Measurements from ENCODE around the gene WIPI1.

Gene WIPI1

GRCh38 chr17:68394608-68395331 lies 62.5 kb downstream of the WIPI1 start:
- no peak for TF ChIP-seq CTCF (conservative IDR thresholded peaks at IDR 0.05; ENCODE audit: low read depth)
- DNase-seq (ENCODE audit: low spot score) = no peak

GRCh38 chr17:68391561-68392268 lies 65.6 kb downstream of the WIPI1 start:
- ChIA-PET POLR2A (ENCODE audit: low non-redundant PET) (no interaction called here), CTCF (no interaction called here)
- no peak for DNase-seq (ENCODE audit: low spot score)
- no peak for TF ChIP-seq CTCF (conservative IDR thresholded peaks at IDR 0.05; ENCODE audit: low read depth)
- H3K27ac ChIP-seq = no peak overlapping the region

More at GRCh38 chr17:68394608-68395331, 62.5 kb downstream of the WIPI1 start:
- ChIA-PET CTCF (no interaction called here), POLR2A (ENCODE audit: low non-redundant PET) (no interaction called here)
- no peak overlapping the region for H3K27ac ChIP-seq

GRCh38 chr17:68390888-68391545 lies 66.3 kb downstream of the WIPI1 start:
- POLR2A ChIA-PET (ENCODE audit: low non-redundant PET) = no interaction called here
- no peak for TF ChIP-seq CTCF (conservative IDR thresholded peaks at IDR 0.05; ENCODE audit: low read depth)
- H3K27ac ChIP-seq = no peak overlapping the region
- DNase-seq (ENCODE audit: low spot score) = no peak
- CTCF ChIA-PET = interaction anchor here (0.6 to 0.7 kb wide), 2 partner anchors 381 to 603 kb away, joined by 3 to 6 read pairs; no protein-coding TSS in a partner anchor

GRCh38 chr17:68389041-68389440 lies 68.3 kb downstream of the WIPI1 start:
- no peak for TF ChIP-seq CTCF (conservative IDR thresholded peaks at IDR 0.05; ENCODE audit: low read depth)
- CTCF ChIA-PET = interaction anchor here (0.7 to 0.9 kb wide), 2 partner anchors 10 to 102 kb away, joined by 3 read pairs; no protein-coding TSS in a partner anchor
- DNase-seq (ENCODE audit: low spot score) = no peak
- H3K27ac ChIP-seq = no peak overlapping the region
- POLR2A ChIA-PET (ENCODE audit: low non-redundant PET) = no interaction called here

- ChIA-PET CTCF (interaction anchor here (2.2 kb wide), 1 partner anchor 12 kb away, joined by 11 read pairs; no protein-coding TSS in a partner anchor), POLR2A (ENCODE audit: low non-redundant PET) (no interaction called here)
- TF ChIP-seq CTCF (conservative IDR thresholded peaks at IDR 0.05; ENCODE audit: low read depth) = no peak
- DNase-seq (ENCODE audit: low spot score) = no peak
- H3K27ac ChIP-seq = no peak overlapping the region
Measured at GRCh38 chr17:68387435-68388218, 69.7 kb downstream of the WIPI1 start.

Measured in RWPE1 (cell line).